GM18498 (cell line): ENCODE data around the gene NUDT5.

Experiments
- ATAC-seq: cut with Tn5 transposase; IDR thresholded peaks from one replicate; pipeline ENCODE4 v1.9.1; 2021; ENCODE audit warnings: mild to moderate bottlenecking, moderate library complexity; ENCODE audit not compliant: unreplicated experiment

NUDT5 gene

GRCh38 chr10:12165999-12166775, 29.5 kb downstream of the NUDT5 start:
- ATAC-seq = no peak

GRCh38 chr10:12165036-12165435, 30.7 kb downstream of the NUDT5 start:
- ATAC-seq = no peak

- no peak for ATAC-seq
Observed at GRCh38 chr10:12164085-12164484, 31.6 kb downstream of the NUDT5 start.

- ATAC-seq = no peak
Observed at GRCh38 chr10:12162927-12163326, 32.8 kb downstream of the NUDT5 start.

GRCh38 chr10:12160664-12161063, 35.0 kb downstream of the NUDT5 start:
- ATAC-seq = no peak

- no peak for ATAC-seq
Observed at GRCh38 chr10:12158111-12158510, 37.6 kb downstream of the NUDT5 start.

GRCh38 chr10:12156367-12157123, 39.1 kb downstream of the NUDT5 start:
- no peak for ATAC-seq

GRCh38 chr10:12154516-12154915, 41.2 kb downstream of the NUDT5 start:
- ATAC-seq = no peak

- ATAC-seq = no peak
Observed at GRCh38 chr10:12150163-12150562, 45.5 kb downstream of the NUDT5 start.

GRCh38 chr10:12144538-12144937, 51.2 kb downstream of the NUDT5 start:
- ATAC-seq = no peak

- ATAC-seq = no peak
Observed at GRCh38 chr10:12140038-12140437, 55.7 kb downstream of the NUDT5 start.

- no peak for ATAC-seq
Observed at GRCh38 chr10:12135631-12136030, 60.1 kb downstream of the NUDT5 start.

GRCh38 chr10:12130237-12130872, 65.3 kb downstream of the NUDT5 start:
- ATAC-seq = peak; percentile 41

GRCh38 chr10:12129222-12130111, 66.2 kb downstream of the NUDT5 start, which contains the start of gene SEC61A2:
SEC61A2 (plus strand) TSS chr10:12129677; CDS start chr10:12129788, 111 bp downstream.
- ATAC-seq = peak; percentile 91

GRCh38 chr10:12121673-12122072, 74.0 kb downstream of the NUDT5 start:
- no peak for ATAC-seq
